ENCODE measurements around the gene CFAP97D1.

CFAP97D1 gene

GRCh38 chr17:43780135-43780534 lies at the start of gene CFAP97D1:
Gene CFAP97D1 (plus strand): TSS chr17:43780435. CDS start chr17:43780463, 28 bp downstream.
- no peak for DNase-seq

GRCh38 chr17:43732958-43733357 lies 47.3 kb upstream of the CFAP97D1 start:
- DNase-seq, result no peak

GRCh38 chr17:43733956-43734355 lies 46.3 kb upstream of the CFAP97D1 start:
- no peak for DNase-seq

- DNase-seq, result no peak
Observed at GRCh38 chr17:43734376-43734775, 45.9 kb upstream of the CFAP97D1 start.

GRCh38 chr17:43736389-43736788 lies 43.8 kb upstream of the CFAP97D1 start:
- no peak for DNase-seq

GRCh38 chr17:43737722-43738121 lies 42.5 kb upstream of the CFAP97D1 start:
- DNase-seq, result no peak

- no peak for DNase-seq
Observed at GRCh38 chr17:43740541-43740940, 39.7 kb upstream of the CFAP97D1 start.

- DNase-seq, result no peak
Observed at GRCh38 chr17:43741636-43742035, 38.6 kb upstream of the CFAP97D1 start.

- DNase-seq, result no peak
Observed at GRCh38 chr17:43745541-43745940, 34.7 kb upstream of the CFAP97D1 start.

- DNase-seq, result no peak
Observed at GRCh38 chr17:43750153-43750552, 30.1 kb upstream of the CFAP97D1 start.

- peak; percentile 25 for DNase-seq
Observed at GRCh38 chr17:43753493-43754129, 26.6 kb upstream of the CFAP97D1 start.

- DNase-seq, result no peak
Observed at GRCh38 chr17:43754947-43755346, 25.3 kb upstream of the CFAP97D1 start.

GRCh38 chr17:43755389-43755875 lies 24.8 kb upstream of the CFAP97D1 start:
- no peak for DNase-seq

- DNase-seq, result no peak
Observed at GRCh38 chr17:43756201-43756600, 24.0 kb upstream of the CFAP97D1 start.

GRCh38 chr17:43757171-43757660 lies 23.0 kb upstream of the CFAP97D1 start:
- DNase-seq, result no peak

- DNase-seq, result no peak
Observed at GRCh38 chr17:43758086-43758485, 22.1 kb upstream of the CFAP97D1 start.

GRCh38 chr17:43758497-43759174 lies 21.6 kb upstream of the CFAP97D1 start, which contains the start of gene SOST:
Gene SOST (minus strand): TSS chr17:43758791. CDS start chr17:43758741, 50 bp downstream.
- no peak for DNase-seq

GRCh38 chr17:43759836-43760235 lies 20.4 kb upstream of the CFAP97D1 start:
- DNase-seq, result no peak

- DNase-seq, result peak; percentile 89
Observed at GRCh38 chr17:43760254-43760852, 19.9 kb upstream of the CFAP97D1 start.

GRCh38 chr17:43766413-43767052 lies 13.7 kb upstream of the CFAP97D1 start:
- DNase-seq, result peak; percentile 39

- DNase-seq, result no peak
Observed at GRCh38 chr17:43767053-43767712, 13.1 kb upstream of the CFAP97D1 start.

GRCh38 chr17:43767713-43768059 lies 12.5 kb upstream of the CFAP97D1 start:
- no peak for DNase-seq

- DNase-seq, result peak; percentile 28
Observed at GRCh38 chr17:43768382-43768781, 11.9 kb upstream of the CFAP97D1 start.
